Kidney capillary endothelial cell (primary cell): ENCODE results near the gene STOML1.

Experiments
- DNase-seq: peaks from one replicate; pipeline ENCODE4 v3.0.0-alpha.2; 2018; ENCODE audit warnings: low spot score

The STOML1 gene, protein sequence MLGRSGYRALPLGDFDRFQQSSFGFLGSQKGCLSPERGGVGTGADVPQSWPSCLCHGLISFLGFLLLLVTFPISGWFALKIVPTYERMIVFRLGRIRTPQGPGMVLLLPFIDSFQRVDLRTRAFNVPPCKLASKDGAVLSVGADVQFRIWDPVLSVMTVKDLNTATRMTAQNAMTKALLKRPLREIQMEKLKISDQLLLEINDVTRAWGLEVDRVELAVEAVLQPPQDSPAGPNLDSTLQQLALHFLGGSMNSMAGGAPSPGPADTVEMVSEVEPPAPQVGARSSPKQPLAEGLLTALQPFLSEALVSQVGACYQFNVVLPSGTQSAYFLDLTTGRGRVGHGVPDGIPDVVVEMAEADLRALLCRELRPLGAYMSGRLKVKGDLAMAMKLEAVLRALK

DNA sequence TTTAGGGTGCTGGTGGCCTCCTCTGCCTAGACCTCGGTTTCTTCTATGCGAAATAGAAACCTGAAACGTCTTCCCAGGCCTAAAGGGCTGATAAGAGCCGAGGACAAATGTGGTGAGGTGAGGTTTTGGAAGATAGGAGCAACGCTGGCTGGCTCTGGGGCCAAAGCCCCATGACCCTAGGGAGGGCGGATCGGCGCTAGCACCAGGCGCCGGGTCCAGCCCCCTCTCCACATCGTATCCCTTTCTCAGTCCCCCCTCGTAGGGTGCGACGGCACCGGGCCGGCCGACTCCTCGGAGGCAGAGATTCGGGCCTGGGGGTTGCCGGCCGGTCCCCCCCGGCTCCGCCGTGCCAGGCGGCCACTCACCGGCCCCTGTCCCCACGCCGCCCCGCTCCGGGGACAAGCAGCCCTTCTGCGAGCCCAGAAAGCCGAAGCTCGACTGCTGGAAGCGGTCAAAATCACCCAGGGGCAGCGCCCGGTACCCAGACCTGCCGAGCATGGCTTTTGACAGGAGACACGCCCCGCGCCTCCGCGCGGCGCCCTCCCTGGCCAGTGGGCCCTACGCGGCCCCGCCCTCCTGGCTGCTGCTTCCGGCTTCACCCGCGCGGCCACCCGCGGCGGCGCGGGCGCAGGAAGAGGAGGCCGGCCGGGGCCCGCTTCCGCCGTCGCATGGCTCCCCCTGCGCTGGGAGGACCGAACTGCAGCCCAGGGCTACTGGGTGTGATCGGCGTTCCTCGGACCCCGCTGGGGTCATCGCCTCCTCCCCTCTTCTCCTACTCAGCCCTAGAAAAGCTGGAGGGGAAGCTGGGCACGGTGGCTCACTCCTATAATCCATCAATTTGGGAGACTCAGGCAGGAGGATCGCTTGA, at the start of gene STOML1:
TSS of gene STOML1 (minus strand) at position 570 of the 868 bp plus-strand sequence. CDS start at position 498, 72 bp downstream.
- DNase-seq: peak; percentile 81

DNA sequence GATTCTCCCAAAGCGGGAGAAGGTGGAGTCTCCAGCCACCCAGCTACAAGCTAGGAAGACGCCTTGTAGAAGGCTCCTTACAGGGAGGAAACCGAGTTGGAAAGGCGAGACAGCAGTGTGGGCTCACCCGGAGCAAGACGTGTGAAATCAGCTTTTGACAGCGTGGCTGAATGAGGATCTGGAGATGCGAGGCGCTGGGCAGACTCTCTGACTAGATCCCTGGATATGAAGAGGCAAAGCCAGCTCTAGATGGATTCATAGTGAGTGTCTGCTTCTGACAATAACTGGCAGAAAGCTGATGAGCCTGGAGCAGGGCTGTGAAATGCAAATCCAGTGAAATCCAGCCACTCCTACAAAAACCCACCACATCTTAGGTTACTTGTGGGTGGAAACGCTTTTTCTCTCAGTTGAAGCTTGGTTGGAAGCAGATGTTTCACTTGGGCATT, 49.2 kb upstream of the STOML1 start:
- no peak for DNase-seq

DNA sequence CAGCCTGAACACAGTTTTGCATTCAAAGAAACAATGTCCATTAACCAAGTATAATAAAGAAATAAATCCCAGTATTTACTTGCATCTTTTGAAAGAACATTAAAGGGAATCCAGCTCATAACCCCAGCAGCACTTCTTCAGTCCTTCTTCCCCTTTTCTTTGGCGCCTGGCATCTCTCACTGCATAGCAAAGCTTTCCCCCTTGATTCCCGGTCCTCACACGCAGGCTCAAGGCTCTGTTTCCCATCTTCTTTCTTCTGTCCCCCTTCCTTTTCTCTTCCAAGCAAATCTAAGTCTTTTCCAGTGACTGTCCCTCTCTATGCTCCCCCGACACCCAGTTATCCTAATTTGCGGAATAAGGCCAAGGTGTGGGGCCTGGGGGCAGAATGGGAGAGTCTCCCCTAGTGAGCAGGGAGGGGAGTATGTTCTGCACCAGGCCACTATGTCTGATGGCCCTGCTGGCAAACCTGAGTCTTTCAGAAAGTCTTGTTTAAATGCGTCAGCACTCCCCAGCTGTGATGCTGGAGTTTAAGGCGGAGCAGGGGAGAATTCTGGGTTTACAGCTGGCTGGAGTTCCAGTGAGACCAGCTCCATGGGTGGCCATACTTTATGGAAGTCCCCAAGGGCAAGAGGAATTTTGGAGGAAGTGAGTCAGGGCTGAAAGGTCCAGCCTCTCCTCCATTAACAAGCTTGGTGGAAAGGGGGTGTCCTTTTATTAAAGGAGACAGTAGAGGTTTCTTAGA, 48.2 kb upstream of the STOML1 start:
- DNase-seq: peak; percentile 44

DNA sequence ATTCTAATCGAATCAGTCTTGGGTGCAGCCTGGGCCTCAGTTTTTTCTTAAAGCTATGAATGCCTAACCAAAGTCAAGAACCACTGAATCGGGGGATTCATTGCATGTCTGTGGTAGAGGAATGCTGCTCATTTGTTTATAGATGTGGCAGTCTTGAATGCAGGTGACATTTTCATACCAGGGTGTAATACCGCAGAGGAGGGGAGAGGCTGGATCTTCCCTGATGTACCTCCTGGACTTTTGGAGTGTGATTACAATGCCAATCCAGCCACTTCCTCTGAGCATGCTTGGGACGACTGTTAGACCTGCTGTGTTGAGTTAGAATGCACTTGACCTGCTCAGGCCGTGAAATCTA, 47.5 kb upstream of the STOML1 start:
- no peak for DNase-seq

DNA sequence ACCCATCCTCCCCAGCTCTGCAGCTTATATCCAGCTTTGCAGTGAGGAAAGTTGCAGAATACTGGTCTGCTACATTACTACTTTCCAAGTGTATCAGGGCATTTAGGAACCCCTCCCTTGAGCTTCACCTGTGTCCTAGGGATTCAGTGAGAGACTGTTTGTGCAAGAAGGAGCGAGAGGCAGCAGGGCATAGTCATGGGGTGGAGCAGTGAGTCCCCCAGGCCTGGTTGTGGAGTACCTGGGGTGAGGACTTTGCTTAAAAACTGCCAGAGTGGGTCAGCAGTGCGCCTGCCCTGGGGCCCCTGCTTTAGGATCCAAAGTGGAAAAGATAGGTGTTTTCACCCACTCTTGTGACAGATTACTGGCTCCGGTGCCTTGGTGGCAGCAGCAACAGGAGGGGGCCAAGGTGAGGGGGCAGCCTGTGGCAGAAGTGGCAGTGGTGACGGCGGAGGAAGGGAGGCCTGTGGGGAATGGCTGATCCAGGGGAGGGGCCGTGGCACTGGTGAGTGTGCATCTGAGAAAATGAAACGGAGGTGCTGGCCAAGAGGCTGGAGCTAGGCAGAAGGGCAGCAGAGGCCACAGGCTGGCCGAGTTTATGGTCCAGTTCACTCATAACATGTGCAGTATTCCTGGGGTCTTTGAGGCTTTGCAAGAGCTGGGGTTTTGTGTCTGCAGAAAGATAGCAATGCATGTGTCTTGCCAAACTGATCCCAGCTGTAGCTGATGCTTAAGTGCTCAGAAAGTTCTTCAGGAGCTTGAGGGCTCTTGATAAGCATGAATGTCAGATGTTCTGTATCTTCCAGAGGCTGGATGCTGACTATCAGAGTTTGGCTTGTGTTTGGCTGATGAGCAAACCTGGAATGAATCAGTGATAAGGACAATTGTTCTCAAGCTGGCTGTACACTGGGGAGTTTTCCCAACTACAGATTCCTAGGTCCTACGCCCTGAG, 46.9 kb upstream of the STOML1 start:
- DNase-seq: no peak

DNA sequence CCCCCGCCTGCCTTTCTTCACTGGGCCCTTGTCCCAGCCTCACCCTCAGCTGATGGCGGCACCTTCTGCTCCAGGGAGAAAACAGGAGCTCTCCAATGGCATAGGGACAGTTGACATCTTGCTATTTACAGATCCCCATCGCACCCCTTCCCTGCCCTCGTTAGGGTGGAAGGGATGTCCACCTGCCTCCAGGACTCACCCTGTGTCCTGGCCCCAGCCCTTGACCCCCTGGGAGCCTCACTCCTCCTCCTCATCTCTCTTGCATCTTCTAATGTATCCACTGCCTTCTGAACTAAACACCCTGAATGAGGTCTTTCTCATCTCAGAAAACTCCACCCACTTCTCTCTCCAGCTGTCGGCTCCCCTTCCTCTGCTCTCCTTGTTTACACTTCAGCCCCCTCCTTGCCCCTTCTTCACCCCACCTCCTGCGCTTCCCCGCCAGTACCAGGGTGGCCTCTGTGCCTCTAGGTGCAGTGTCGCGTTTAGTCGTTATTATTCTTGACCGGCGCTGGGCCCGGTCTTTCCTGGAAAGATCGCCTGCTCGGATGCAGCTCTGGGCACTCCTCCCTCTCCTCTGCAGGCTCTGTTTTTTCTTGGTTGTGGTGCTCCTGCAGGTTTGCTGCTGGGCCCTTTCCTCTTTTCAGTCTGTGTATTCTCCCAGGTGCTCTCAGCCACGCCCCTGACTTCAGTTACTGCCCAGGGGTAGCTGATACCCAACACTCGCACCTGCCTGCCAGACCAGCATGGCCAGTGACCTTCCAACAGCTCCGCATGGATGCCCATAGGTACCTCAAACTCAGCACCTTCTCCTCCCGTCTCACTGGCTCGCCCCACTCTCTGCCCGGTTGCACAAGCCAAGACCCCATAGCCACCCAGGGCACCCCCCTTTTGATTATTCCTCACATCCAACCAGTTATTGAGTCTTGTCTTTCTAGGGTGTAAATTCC, 45.3 kb upstream of the STOML1 start:
- DNase-seq: no peak

GRCh38 chr15:74036271-74037170, 44.4 kb upstream of the STOML1 start:
- DNase-seq: peak; percentile 35

GRCh38 chr15:74035121-74036017, 43.3 kb upstream of the STOML1 start:
- no peak for DNase-seq

DNA sequence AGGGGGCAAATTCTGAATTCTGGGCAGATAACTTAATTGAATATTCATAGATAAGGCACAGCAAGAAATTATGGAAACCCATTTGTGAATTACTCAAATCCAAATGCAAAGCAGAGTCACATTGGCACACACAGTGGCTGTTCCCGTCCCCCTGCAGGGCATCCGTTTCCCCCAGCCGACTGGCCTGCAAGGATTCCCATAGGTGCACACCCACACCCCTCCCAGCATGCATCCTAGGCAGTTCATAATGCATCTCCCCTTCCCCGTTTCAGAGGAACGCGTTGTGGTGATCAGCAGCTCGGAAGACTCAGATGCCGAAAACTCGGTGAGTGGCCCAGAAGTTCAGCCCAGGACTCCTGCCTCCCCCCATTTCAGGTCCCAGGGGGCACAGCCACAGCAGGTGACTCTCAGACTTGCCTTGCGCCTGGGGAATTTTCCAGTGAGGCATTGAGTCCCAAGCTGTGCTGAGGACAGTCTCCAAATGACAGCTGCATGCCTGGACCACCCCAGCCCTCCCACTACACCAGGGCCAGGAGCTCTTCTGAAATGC, 42.2 kb upstream of the STOML1 start:
- DNase-seq: no peak

- DNase-seq: no peak
Observed at GRCh38 chr15:74032606-74033561, 40.8 kb upstream of the STOML1 start.

- DNase-seq: no peak
Observed at GRCh38 chr15:74032046-74032445, 40.0 kb upstream of the STOML1 start.

- no peak for DNase-seq
Observed at GRCh38 chr15:74028646-74029045, 36.6 kb upstream of the STOML1 start.

GRCh38 chr15:74027688-74028087, 35.6 kb upstream of the STOML1 start:
- no peak for DNase-seq

DNA sequence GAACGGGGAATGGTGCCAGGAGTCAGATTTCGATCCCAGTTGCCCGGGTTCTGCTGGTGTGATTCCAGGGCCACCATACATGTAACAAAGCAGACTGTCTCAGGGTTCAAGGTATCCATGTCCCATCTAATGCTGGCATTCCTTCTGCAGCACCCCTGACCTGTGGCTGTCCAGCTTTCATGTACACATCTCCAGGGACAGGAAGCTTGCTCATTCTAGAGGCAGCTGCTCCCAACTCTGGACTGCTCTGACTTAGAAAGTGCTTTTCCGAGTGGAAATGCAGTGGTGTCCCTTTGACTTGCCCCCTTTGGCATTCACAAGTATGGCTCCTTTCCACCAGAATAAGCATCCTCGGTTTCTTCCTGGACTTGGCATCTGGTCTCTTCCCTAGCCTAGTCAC, 33.3 kb upstream of the STOML1 start:
- DNase-seq: peak; percentile 62

DNA sequence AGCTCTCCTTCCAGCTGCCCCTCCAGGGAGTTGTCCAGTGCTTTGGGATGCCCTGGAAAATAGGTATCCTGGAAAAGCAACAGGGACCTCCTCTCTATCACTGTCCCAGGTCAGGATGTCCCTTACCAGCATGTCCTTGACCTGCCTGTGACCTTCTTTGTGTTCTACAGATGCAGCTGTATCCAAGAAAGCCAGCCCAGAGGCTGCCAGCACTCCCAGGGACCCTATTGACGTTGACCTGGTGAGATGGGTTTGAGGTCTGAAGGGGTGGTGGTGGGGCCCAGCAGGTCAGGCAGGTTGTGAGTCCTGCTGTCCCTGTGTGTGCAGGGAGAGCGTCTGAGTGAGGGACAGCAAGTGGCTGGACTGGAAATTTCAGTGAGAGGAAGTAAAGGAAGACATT, 32.6 kb upstream of the STOML1 start:
- DNase-seq: no peak

DNA sequence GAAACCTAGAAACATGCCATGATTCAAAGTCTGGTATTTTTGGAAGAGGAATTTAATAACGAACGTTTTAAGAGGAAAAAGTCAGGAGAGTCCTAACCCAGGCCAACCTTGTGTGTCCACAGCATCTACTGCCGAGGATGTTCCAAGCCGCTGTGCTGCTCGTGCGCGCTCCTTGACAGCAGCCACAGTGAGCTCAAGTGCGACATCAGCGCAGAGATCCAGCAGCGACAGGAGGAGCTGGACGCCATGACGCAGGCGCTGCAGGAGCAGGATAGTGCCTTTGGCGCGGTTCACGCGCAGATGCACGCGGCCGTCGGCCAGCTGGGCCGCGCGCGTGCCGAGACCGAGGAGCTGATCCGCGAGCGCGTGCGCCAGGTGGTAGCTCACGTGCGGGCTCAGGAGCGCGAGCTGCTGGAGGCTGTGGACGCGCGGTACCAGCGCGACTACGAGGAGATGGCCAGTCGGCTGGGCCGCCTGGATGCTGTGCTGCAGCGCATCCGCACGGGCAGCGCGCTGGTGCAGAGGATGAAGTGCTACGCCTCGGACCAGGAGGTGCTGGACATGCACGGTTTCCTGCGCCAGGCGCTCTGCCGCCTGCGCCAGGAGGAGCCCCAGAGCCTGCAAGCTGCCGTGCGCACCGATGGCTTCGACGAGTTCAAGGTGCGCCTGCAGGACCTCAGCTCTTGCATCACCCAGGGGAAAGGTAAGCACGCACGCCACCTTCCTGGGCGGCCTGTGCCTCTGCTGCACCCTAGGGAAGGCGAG, 30.8 kb upstream of the STOML1 start:
- DNase-seq: no peak
